A673 (cell line): ENCODE data around the gene PALM2AKAP2.

ENCODE experiments used
- EZH2 ChIP-seq: fragments of 200-600 bp; sonication (generic); IDR thresholded peaks from 2 replicates; pipeline ENCODE4 v1.6.1; 2017; ENCODE audit warnings: borderline replicate concordance, low read depth, mild to moderate bottlenecking, mixed read lengths, antibody characterized with exemption, low read length; ENCODE audit not compliant: poor library complexity, severe bottlenecking
- TF ChIP-seq, protein P1 (sequence below): fragments of 300-800, 200-600 bp; sonication (generic); conservative IDR thresholded peaks from 2 replicates; pipeline ENCODE4 v1.5.1; 2017; ENCODE audit warnings: low read depth, mild to moderate bottlenecking, antibody characterized with exemption, low read length, moderate library complexity, mixed read lengths

DNA sequence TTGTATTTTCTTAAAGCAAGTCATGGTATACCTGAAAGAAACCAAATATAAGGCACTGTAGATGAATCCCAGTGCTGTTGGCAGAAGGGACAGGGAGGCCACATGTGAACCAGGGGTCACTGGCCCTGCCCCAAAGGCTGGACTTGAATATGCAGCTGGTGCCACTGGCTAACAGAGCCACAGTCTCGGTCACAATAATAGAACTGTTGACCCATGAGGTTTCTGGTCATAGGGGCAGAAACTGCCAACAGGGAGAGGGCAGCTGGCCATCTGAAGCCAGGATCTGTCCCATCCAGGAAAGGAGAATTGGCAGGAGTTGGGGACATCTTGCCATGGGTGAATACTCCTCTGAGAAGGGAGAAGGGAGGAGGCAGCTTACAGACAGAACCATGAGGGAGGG is 31.9 kb downstream of the PALM2AKAP2 start:
- TF ChIP-seq, protein P1, sequence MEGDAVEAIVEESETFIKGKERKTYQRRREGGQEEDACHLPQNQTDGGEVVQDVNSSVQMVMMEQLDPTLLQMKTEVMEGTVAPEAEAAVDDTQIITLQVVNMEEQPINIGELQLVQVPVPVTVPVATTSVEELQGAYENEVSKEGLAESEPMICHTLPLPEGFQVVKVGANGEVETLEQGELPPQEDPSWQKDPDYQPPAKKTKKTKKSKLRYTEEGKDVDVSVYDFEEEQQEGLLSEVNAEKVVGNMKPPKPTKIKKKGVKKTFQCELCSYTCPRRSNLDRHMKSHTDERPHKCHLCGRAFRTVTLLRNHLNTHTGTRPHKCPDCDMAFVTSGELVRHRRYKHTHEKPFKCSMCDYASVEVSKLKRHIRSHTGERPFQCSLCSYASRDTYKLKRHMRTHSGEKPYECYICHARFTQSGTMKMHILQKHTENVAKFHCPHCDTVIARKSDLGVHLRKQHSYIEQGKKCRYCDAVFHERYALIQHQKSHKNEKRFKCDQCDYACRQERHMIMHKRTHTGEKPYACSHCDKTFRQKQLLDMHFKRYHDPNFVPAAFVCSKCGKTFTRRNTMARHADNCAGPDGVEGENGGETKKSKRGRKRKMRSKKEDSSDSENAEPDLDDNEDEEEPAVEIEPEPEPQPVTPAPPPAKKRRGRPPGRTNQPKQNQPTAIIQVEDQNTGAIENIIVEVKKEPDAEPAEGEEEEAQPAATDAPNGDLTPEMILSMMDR, result no peak
- no peak for TF ChIP-seq EZH2
